ENCODE measurements around the gene ALDH3A2.

Gene ALDH3A2

GRCh38 chr17:19651451-19652238, 3.1 kb downstream of the ALDH3A2 start:
- Histone ChIP-seq H3K27me3 (replicated peaks; ENCODE audit: control insufficient read depth, insufficient read depth, low read length) (no peaks in the 10 kb centered on the region), H3K4me3 (replicated peaks; ENCODE audit: low read depth, low read length) (no peak overlapping the region), H3K36me3 (ENCODE audit: control insufficient read depth, insufficient read depth, low read length) (no peaks in the 10 kb centered on the region; the same call in 1 of the 2 replicates)
- no peak for TF ChIP-seq CTCF (IDR thresholded peaks at IDR 0.05; ENCODE audit: insufficient read depth, low read length, poor library complexity, severe bottlenecking)
- DNase-seq (ENCODE audit: extremely low read depth, insufficient read length) = no peak

- no peak for TF ChIP-seq CTCF (IDR thresholded peaks at IDR 0.05; ENCODE audit: insufficient read depth, low read length, poor library complexity, severe bottlenecking)
- H3K36me3 ChIP-seq (ENCODE audit: control insufficient read depth, insufficient read depth, low read length) = no peaks in the 10 kb centered on the region; the same call in 1 of the 2 replicates
- DNase-seq (ENCODE audit: extremely low read depth, insufficient read length) = no peak
- H3K27me3 ChIP-seq (replicated peaks; ENCODE audit: control insufficient read depth, insufficient read depth, low read length) = no peaks in the 10 kb centered on the region
- no peak overlapping the region for H3K4me3 ChIP-seq (replicated peaks; ENCODE audit: low read depth, low read length)
These were observed 4.0 kb downstream of the ALDH3A2 start for GRCh38 chr17:19652595-19652994.

GRCh38 chr17:19654342-19654886, 5.9 kb downstream of the ALDH3A2 start:
- no peak for TF ChIP-seq CTCF (IDR thresholded peaks at IDR 0.05; ENCODE audit: insufficient read depth, low read length, poor library complexity, severe bottlenecking)

GRCh38 chr17:19654896-19655295, 6.3 kb downstream of the ALDH3A2 start:
- Histone ChIP-seq H3K4me3 (replicated peaks; ENCODE audit: low read depth, low read length) (no peak overlapping the region), H3K36me3 (ENCODE audit: control insufficient read depth, insufficient read depth, low read length) (no peaks in the 10 kb centered on the region; the same call in 1 of the 2 replicates), H3K27me3 (replicated peaks; ENCODE audit: control insufficient read depth, insufficient read depth, low read length) (no peaks in the 10 kb centered on the region)
- TF ChIP-seq CTCF (IDR thresholded peaks at IDR 0.05; ENCODE audit: insufficient read depth, low read length, poor library complexity, severe bottlenecking) = no peak
- DNase-seq (ENCODE audit: extremely low read depth, insufficient read length) = no peak

More at GRCh38 chr17:19654342-19654886, 5.9 kb downstream of the ALDH3A2 start:
- Histone ChIP-seq H3K4me3 (replicated peaks; ENCODE audit: low read depth, low read length) (no peak overlapping the region), H3K27me3 (replicated peaks; ENCODE audit: control insufficient read depth, insufficient read depth, low read length) (no peaks in the 10 kb centered on the region), H3K36me3 (ENCODE audit: control insufficient read depth, insufficient read depth, low read length) (no peaks in the 10 kb centered on the region; the same call in 1 of the 2 replicates)
- no peak for DNase-seq (ENCODE audit: extremely low read depth, insufficient read length)

GRCh38 chr17:19656336-19656735, 7.8 kb downstream of the ALDH3A2 start:
- no peak for TF ChIP-seq CTCF (IDR thresholded peaks at IDR 0.05; ENCODE audit: insufficient read depth, low read length, poor library complexity, severe bottlenecking)
- DNase-seq (ENCODE audit: extremely low read depth, insufficient read length) = no peak
- Histone ChIP-seq H3K4me3 (replicated peaks; ENCODE audit: low read depth, low read length) (no peak overlapping the region), H3K36me3 (ENCODE audit: control insufficient read depth, insufficient read depth, low read length) (no peaks in the 10 kb centered on the region; the same call in 1 of the 2 replicates), H3K27me3 (replicated peaks; ENCODE audit: control insufficient read depth, insufficient read depth, low read length) (no peaks in the 10 kb centered on the region)

Data from GM06990 (cell line).